Activated CD8-positive, alpha-beta memory T cell treated with anti-CD3 and anti-CD28 coated beads for 48 hours (primary cell): ENCODE measurements around the gene SF3A2.

Experiments used
- DNase-seq, 3 experiments: peaks; one replicate each; pipeline ENCODE4 v3.0.0-alpha.2; 2020; ENCODE audit warnings: low read depth in 2 of 3, low spot score in 2 of 3

SF3A2 gene

DNA sequence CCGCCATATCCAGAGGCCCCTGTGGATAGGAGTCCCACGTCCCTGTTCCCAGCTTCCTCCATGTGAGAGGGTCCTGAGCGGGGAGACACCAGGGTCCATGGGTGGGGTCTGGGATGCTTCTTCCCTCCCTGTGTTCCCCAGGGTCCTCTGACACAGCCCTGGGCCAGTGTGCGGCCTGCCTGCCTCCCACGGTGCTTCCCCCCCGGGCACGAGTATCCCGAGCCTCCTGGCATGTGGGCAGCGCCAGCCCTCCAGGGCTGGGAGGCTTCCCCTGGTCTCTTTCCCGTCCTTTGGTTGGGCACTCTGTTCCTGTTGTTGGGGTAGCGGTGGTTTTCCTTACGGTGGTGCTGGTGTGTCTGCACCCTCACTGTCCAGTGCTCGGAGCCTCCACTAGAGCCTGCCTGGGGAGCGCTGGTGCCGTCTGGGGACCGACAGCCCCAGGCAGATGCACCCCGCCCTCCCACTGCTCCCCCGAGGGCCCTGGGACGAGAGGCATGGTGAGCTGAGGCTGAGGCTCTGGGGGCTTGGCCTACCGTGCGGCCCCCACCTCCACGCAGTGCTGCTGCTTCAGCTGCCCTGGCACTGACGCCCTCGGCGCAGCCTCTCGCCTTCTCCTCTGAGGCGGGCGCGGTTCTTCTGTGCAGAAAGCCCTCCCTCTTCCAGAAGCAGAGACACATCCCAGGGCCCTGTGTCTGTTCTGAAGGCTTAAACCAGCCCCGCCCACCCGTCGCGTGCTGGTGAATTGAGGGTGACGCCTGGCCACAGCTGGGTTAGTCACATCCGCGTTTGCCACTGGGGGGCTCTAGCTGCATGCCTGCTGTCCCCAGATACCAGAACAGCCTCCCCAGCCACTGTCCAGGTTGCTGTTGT lies 28.4 kb upstream of the SF3A2 start:
- DNase-seq = no peak

DNA sequence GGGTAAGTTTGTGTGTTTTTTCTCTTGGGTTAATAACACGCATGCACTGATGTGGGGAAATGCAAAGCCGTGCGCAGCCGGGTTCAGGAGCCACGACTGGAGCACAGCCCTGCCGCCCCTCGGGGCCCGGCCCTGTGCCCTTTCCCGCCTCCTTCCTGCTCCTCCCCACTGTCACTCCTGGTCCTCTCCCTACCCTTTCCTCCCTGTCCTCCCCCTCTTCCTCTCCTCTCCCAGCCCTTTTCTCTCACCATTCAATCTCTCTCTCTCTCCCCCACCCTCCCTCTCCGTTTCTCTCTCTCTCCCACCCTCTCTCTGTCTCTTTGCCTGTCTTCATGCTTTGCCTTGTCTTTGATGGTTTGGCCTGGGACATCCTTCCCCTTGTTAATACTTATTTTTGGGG lies 27.6 kb upstream of the SF3A2 start:
- no peak for DNase-seq

DNA sequence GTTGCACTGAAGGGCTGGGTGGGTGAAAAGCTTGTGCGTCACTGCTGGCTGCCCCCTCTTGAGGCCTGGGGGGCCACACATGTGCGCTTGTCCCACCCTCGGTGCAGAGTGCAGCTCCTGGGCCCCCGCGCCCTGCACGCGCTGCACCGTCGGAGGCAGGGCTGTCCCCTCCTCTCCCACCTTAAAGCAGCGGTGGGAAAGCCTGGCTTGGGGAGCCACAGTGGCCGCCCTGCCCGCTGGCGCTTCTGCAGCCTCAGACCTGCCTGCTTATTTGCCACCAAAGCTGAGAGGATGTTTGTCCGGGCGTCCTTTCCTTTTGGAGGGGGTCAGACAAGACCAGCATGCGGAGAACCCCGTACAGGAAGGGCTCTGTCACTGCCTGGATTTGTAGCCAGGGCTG lies 27.2 kb upstream of the SF3A2 start:
- no peak for DNase-seq

DNA sequence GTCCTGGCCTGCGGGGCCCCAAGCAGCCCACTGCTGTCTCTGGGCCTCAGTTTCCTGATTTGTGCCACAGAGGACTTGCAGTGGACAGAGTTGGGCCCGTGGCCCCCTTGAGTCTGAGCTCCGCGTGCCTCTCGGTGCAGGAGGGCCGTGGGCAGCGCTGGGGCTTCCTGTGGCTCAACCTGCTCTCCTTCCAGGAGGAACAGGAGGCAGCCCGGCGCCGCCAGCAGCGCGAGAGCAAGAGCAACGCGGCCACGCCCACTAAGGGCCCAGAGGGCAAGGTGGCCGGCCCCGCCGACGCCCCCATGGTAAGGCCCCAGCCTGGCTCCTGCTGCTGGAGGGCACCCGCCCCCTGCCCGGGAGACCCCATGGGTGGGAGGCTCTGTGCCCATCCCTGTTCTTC lies 26.4 kb upstream of the SF3A2 start:
- DNase-seq = no peak

DNA sequence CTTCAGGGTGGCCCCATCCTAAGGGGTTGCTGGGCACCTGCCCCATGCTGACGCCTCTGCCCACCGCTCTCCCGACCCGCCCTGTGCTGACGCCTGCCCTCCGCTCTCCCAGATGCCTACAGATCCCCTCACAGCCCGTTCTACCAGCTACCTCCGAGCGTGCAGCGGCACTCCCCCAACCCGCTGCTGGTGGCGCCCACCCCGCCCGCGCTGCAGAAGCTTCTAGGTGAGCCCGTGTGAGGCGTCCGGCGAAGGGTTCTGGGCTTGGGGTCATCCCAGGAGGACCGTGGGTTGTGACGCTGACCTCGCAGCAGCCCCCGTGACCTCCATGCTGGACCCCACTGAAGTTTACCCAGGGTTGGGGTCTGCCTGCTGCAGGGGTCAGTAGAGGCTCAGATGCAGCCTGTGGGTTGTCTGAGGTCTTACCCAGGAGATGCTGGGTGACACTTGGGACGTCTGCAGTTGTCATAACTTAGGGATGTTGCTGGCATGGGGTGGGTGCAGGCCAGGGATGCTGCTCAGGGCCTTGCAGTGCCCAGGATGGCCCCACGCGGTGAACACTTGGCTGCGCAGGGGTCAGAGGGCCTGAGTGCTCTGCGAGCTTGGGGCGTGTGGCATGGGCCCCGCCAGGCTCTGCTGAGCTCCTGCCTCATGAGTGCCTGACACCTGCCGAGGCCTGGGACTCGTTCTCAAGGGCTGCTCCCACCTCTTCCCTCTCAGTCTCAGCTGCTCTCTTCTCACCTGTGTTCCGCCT lies 25.5 kb upstream of the SF3A2 start:
- DNase-seq = no peak

DNA sequence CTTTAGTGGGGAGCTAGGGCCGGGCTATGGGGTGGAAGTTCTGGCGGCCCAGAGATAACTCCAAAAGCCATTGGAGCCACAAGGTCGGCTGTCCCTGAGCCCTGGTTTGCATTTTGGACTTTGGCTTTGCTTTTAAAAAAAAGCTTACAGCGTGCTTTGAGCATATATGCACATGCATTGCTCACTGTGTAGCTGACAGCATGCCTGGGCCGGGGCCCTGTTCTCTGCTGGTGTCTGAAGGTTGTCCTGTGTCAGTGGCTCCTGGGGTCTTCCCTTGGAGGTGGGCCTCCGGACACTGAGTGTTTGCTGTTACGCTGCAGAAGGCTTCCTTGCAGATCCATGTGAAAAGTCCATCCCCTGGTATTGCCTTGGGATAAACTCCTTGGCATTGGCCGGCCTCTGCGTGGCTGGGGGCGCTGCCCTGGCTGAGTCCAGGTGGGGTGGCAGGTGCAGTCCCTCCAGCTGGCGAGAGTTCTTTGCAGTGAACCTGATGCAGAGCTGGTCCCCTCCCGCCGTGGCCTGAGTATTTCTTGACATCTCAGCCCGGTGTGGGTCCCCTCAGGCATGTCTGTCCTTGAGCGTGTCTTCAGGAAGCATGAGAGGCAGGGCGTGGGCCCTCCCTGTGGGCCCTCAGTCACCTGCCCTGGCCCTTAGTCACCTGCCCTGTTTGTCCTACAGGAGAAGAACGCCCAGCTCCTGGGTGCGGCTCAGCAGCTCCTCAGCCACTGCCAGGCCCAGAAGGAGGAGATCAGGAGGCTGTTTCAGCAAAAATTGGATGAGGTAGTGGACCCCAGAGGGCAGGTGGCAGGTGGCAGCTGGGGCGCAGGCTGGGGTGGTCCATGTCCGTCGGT lies 23.5 kb upstream of the SF3A2 start:
- DNase-seq = no peak

DNA sequence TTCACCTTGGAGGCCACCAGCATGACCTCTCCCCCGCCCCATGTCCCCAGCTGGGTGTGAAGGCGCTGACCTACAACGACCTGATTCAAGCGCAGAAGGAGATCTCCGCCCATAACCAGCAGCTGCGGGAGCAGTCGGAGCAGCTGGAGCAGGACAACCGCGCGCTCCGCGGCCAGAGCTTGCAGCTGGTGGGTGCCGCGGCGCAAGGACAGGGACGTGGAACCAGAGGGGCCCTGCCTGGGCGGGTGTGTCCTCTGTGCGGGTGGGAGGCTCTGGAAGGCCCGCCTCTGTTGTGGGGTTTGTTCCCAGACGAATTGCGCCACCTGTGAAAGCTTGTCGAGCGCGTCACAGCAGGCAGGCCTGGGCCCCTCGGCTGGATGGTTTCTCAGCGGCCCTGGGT lies 22.8 kb upstream of the SF3A2 start:
- no peak for DNase-seq

DNA sequence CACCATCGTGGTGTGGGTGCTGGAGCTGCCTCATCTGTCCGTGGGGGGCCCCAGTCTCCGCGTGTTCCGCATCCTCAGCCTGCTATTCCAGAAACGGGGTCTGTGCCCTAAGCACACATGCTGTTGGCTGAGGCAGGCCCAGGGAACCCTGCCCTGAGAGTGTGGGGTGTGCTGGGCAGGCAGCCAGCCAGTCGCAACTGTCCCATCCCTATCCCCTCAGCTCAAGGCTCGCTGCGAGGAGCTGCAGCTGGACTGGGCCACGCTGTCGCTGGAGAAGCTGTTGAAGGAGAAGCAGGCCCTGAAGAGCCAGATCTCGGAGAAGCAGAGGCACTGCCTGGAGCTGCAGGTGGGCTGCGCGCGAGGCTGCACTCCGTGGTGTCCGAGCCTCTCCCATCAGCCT lies 22.4 kb upstream of the SF3A2 start:
- no peak for DNase-seq

DNA sequence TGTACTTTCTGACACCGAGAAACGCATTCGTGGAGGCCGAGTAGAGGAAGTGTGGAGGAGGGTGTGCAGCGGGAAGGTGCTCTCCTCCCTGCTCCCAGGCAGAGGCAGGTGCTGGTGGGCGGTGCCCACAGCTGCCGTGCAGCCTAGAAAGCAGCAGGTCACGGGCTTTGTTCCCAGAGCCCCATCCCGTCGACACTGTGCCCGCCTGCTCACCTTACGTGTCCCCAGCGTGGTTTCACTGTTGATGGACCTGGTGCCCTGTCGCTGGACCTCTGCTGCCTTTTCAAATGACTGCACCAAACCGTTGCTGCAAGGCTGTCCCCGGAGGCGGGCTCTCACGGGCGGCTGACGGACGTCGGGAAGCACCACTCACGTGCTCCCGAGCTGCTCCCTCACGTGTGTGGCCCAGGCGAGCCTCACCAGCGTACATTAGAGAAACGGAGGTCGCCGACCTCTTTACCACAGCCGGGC lies 21.3 kb upstream of the SF3A2 start:
- no peak for DNase-seq

DNA sequence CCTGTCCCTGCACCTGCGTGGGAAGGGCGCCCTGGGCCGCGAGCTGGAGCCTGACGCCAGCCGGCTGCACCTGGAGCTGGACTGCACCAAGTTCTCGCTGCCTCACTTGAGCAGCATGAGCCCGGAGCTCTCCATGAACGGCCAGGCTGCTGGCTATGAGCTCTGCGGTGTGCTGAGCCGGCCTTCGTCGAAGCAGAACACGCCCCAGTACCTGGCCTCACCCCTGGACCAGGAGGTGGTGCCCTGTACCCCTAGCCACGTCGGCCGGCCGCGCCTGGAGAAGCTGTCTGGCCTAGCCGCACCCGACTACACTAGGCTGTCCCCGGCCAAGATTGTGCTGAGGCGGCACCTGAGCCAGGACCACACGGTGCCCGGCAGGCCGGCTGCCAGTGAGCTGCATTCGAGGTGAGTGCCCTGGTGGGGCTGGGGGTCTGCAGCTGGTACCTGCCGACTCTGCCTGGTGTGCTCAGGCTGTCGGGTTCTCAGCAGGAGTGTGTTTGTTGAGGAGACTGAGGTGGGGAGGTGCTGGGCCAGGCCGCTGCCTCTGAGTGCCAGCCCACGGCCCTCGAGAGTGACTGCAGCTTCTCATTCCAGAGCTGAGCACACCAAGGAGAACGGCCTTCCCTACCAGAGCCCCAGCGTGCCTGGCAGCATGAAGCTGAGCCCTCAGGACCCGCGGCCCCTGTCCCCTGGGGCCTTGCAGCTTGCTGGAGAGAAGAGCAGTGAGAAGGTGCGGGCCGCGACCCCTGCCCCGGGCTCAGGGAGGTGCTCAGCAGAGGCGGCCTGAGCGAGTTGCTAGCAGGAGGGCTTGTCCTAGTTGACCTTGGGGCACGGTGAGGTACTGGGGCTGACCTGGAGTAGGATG lies 20.0 kb upstream of the SF3A2 start:
- no peak for DNase-seq

DNA sequence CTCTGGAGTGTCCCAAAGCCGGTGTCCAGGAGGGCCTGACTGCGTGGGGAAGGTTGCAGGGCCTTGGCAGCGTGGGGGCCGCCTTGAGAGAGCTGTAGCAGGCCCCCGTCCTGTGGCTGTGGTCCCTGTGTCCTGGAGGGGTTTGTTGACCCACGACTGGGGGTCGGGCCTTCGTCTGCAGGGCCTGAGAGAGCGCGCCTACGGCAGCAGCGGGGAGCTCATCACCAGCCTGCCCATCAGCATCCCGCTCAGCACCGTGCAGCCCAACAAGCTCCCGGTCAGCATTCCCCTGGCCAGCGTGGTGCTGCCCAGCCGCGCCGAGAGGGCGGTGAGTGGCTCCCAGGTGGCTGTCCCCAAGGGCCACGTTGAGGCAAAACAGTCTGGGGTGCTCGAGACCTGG lies 19.0 kb upstream of the SF3A2 start:
- no peak for DNase-seq

DNA sequence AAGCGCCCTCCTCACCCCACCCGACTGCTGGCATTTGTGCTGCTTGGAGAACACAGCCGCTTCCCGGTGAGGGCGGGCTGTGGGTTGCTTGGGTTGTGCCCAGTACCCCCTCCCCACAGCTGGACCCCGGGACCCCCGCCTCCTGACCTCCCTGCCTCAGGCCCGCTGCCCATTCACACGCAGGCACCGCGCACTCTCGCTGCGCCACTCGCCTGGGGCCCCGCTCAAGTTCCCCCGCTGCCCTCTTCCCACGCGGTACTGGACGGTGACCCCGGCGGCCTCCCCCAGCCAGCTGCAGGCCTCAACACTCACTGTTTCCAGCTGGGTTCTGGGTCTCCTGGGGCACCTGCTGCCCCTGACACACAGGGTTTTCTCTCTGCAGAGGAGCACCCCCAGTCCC lies 16.9 kb upstream of the SF3A2 start:
- no peak for DNase-seq

DNA sequence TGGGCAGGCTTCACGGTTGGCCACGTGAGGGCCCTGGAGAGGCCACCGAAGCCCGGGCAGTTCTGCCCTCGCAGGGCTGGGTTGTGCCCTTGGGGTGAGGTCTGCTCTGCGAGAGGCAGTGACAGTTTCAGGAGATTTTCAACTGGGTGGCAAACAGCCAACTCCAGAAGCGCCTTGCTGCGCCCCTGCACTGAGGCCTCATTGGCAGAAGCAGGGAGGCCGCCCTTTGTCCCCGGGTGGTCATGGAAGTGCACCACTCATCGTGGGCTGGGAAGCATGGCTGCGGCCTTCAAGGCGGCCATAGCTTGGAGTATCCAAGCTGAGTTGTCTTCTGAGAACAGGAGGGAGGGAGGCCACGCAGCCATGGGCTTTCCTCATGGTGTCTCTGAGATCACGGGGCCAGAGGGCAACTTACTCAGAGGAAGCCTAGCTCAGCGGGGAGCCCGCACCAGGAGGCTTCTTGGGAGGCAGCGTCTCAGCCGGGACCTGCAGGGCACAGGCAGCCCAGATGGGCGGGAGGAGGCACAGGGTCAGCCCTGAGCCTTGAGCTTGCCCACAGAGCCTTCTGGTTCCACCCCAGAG lies 15.3 kb upstream of the SF3A2 start:
- DNase-seq = no peak

DNA sequence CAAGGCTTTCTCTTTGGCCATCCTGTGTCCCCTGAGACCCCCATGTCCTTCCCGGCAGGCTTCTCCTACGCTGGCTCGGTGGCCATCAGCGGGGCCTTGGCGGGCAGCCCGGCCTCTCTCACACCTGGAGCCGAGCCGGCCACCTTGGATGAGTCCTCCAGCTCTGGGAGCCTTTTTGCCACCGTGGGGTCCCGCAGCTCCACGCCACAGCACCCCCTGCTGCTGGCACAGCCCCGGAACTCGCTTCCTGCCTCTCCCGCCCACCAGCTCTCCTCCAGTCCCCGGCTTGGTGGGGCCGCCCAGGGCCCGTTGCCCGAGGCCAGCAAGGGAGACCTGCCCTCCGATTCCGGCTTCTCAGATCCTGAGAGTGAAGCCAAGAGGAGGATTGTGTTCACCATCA lies 14.7 kb upstream of the SF3A2 start:
- no peak for DNase-seq

DNA sequence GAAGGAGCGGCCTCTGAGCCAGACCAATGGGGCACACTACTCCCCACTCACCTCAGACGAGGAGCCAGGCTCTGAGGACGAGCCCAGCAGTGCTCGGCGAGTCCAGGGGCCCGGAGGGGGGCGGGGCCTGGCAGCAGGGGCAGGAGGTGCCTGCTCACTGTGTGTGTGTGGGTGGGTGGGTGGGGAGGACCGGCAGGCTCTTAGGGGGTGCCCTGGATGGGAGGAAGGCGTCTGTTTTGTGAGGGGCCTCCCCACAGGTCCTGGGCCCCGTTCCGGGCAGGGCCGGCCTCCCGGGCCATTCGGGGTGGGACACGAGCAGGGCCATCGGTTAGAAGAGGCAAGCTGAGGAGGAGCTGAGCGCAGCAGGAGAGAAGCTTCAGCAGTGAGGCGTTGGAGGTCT lies 13.2 kb upstream of the SF3A2 start:
- no peak for DNase-seq

DNA sequence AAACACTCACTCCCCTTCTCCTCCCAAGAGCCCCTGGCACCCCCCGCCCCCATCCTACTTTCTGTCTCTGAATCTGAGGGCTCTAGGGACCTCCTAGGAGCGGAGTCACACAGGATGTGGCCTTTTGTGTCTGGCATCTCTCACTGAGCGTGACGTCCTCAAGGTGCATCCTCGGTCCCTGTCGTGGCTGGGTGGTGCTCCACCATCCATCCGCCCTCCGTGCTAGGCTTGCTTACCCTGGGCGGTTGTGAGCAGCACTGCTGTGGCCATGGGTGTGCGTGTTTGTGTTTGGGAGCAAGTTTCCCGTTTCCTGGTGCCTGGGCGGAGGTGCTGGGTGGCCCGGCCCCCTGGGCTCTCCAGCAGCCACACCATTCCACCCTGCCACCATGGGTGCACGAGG lies 12.7 kb upstream of the SF3A2 start:
- DNase-seq = no peak

DNA sequence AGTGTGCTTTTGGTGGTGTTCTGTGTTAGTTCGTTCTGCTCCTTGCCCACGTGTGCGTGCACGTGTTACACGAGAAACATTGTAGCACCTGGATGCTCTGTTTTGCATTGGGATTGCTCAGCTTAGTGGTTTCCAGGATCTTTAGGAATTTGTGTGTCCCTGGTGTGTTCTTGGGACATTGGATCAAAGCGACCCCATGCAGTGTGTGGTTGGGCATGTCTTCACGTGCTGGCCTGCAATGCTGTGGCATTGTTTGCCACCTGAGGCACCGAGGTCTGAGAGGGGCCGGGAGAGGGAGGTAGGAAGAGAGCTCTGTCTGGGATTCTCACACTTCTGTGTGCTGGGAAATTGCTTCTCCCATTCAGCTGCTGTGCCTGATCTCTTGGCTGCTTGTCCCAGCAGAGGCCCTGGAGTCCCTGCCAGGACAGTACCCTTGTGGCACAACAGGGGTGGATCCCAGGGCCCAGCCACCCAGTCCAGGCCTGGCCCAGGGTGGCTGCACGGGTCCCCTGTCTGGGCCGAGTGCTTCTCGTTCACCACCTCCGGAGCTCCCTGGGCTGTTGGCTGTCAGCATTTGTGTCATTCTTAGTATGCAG lies 11.8 kb upstream of the SF3A2 start:
- no peak for DNase-seq

DNA sequence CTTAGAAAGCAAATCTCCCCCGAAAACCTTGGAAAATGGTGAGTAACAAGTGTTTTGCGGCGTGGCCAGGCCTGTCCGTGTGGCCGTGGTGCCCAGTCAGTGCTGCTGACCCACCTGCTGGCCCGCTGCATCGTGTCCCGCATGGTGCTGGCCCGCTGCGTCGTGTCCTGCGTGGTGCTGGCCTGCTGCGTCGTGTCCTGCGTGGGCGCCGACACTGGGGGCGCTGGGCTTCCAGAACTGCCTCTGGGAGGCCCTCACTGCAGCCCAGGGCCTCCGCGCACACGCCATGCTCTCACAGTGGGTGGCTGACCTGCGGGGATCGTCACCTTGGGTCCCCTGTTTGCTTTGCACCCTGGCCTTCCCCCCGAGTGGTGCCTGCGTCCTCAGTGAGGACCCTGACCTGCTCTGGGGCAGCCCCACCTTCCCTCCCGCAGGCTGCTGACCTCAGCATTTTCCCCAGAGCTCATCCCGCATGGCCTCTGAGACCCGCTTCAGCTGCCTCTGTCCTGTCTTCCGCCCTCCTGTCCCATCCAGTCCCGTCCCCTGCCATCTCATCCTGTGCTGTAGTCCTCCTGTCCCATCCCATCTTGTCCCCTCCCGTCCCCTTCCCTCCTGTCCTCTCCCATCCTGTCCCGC lies 11.1 kb upstream of the SF3A2 start:
- no peak for DNase-seq

DNA sequence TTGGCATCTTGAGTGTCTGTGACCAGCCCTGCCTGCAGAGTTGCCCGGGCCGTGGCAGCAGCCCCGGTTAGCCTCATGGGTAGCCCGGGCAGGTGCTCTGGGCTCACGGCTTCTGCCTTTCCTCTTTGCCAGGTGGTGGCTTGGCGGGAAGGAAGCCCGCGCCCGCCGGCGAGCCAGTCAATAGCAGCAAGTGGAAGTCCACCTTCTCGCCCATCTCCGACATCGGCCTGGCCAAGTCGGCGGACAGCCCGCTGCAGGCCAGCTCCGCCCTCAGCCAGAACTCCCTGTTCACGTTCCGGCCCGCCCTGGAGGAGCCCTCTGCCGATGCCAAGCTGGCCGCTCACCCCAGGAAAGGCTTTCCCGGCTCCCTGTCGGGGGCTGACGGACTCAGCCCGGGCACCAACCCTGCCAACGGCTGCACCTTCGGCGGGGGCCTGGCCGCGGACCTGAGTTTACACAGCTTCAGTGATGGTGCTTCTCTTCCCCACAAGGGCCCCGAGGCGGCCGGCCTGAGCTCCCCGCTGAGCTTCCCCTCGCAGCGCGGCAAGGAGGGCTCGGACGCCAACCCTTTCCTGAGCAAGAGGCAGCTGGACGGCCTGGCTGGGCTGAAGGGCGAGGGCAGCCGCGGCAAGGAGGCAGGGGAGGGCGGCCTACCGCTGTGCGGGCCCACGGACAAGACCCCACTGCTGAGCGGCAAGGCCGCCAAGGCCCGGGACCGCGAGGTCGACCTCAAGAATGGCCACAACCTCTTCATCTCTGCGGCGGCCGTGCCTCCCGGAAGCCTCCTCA lies 10.4 kb upstream of the SF3A2 start:
- DNase-seq = no peak
